Panc1 (cell line): ENCODE results near the gene NCAM2. TPM values are rescaled to one million over a fixed set of nuclear protein-coding genes. Genes with fewer than 3 reads are reported as not detected.

Experiments used
- ATAC-seq: fragments of 200-7000 bp; cut with Tn5 transposase; 2 replicates; pipeline ENCODE4 v1.9.1; 2020; ENCODE audit warnings: mild to moderate bottlenecking, moderate library complexity
- BruUV-seq: library from RNA; stranded (reverse); fragments of 400-500 nt; replicated peaks from 2 replicates; lab custom pipeline; 2021; lab: Mats Ljungman, UMichigan
- CTCF ChIA-PET: fragments of 300-600 bp; sonication (Branson Sonifier 250); formaldehyde crosslinking; loops from one replicate; lab custom pipeline; 2022; ENCODE audit warnings: antibody characterized with exemption; lab: Charles Lee
- POLR2A ChIA-PET: fragments of 300-600 bp; sonication (Branson Sonifier 250); formaldehyde crosslinking; loops from one replicate; lab custom pipeline; 2022; ENCODE audit warnings: antibody characterized with exemption; lab: Charles Lee
- DNase-seq: peaks from one replicate; pipeline ENCODE4 v3.0.0-alpha.2; 2010; ENCODE audit warnings: low read depth, low spot score
- H3K27ac ChIP-seq: 2 replicates; pipeline ENCODE4 v1.5.1; 2011; ENCODE audit warnings: mild to moderate bottlenecking, low read length, inconsistent platforms
- H3K27me3 ChIP-seq: fragments of 200-500 bp; sonication (Bioruptor generic); 2 replicates; pipeline ENCODE4 v1.6.0; 2014; ENCODE audit warnings: low read length, inconsistent platforms; ENCODE audit not compliant: control insufficient read depth, insufficient read depth
- H3K36me3 ChIP-seq: fragments of 200-500 bp; sonication (Bioruptor generic); 2 replicates; pipeline ENCODE4 v1.5.1; 2014; ENCODE audit warnings: inconsistent platforms, mild to moderate bottlenecking, low read length, moderate library complexity; ENCODE audit not compliant: control insufficient read depth, insufficient read depth
- H3K4me1 ChIP-seq: 2 replicates; pipeline ENCODE4 v1.5.1; 2011; ENCODE audit warnings: inconsistent platforms, mild to moderate bottlenecking, low read length, moderate library complexity; ENCODE audit not compliant: control insufficient read depth, insufficient read depth
- H3K4me3 ChIP-seq, 2 experiments: 2 replicates each; pipeline ENCODE4 v1.5.1; 2011 to 2012; ENCODE audit warnings: low read depth in 2 of 2, low read length in 2 of 2, mild to moderate bottlenecking in 2 of 2, inconsistent platforms in 1 of 2, moderate library complexity in 1 of 2
- H3K9me3 ChIP-seq: fragments of 200-500 bp; sonication (Bioruptor generic); 2 replicates; pipeline ENCODE4 v1.5.1; 2014; ENCODE audit warnings: low read depth, mild to moderate bottlenecking, inconsistent platforms, low read length, moderate library complexity; ENCODE audit not compliant: control insufficient read depth, insufficient read depth
- CTCF ChIP-seq: fragments of 450-650 bp; IDR thresholded peaks from 2 replicates; pipeline ENCODE4 v1.5.1; 2017; ENCODE audit warnings: mild to moderate bottlenecking
- POLR2AphosphoS5 ChIP-seq: IDR thresholded peaks from 2 replicates; pipeline ENCODE4 v1.6.1; 2012; ENCODE audit warnings: mild to moderate bottlenecking, low read depth, low read length, moderate library complexity
- REST ChIP-seq, 2 experiments: IDR thresholded peaks; 2 replicates each; pipeline ENCODE4 v1.6.1; 2011 to 2012; ENCODE audit warnings: low read depth in 2 of 2, control low read depth in 1 of 2, low read length in 1 of 2, mild to moderate bottlenecking in 1 of 2, moderate library complexity in 1 of 2; ENCODE audit not compliant: insufficient read depth in 1 of 2
- SIN3A ChIP-seq: IDR thresholded peaks from 2 replicates; pipeline ENCODE4 v1.6.1; 2012; ENCODE audit warnings: low read depth, mild to moderate bottlenecking, low read length, moderate library complexity, borderline replicate concordance; ENCODE audit not compliant: insufficient read depth
- TCF7L2 ChIP-seq: IDR thresholded peaks from 2 replicates; pipeline ENCODE4 v1.6.1; 2011; ENCODE audit warnings: mild to moderate bottlenecking, low read depth, low read length, inconsistent platforms
- in situ Hi-C: cut with HindIII; loops from 2 replicates; pipeline ENCODE4 v1.10.0; 2016; ENCODE audit warnings: low sequenced_read_pairs, low pct_unique_long_range_greater_than_20kb
- intact Hi-C: fragments of 100-400 bp; cut with micrococcal nuclease; formaldehyde crosslinking; loops from one replicate; pipeline ENCODE4 v1.10.0; 2022; ENCODE audit not compliant: unreplicated experiment
- total RNA-seq: library from RNA; stranded (reverse); gene quantifications from one replicate; pipeline ENCODE4 v1.2.1, GENCODE V29; 2021; ENCODE audit not compliant: unreplicated experiment

The NCAM2 gene
- total RNA-seq, 1 experiment from 2014 or later, result 2.2 TPM

- no peak for ATAC-seq
- Histone ChIP-seq H3K36me3 (no peaks in the 10 kb centered on the region), H3K4me1 (no peaks in the 10 kb centered on the region), H3K9me3 (no peaks in the 10 kb centered on the region), H3K27me3 (no peaks in the 10 kb centered on the region), H3K4me3 (no peak overlapping the region), H3K27ac (no peak overlapping the region)
- intact Hi-C loops (no loop called here), in situ Hi-C loops (no loop called here)
- no peak for TF ChIP-seq CTCF
- TF ChIP-seq REST (IDR thresholded peaks at IDR 0.05; ENCODE audit: insufficient read depth in 1 of 2, low read depth in 2 of 2, low read length in 1 of 2), result no peak
- no peak for TF ChIP-seq POLR2AphosphoS5
- no peak for TF ChIP-seq TCF7L2
- no peak for TF ChIP-seq SIN3A
- no TSS peak for BruUV-seq
- ChIA-PET CTCF (no interaction called here), POLR2A (no interaction called here)
- no peak for DNase-seq
Observed at GRCh38 chr21:21481239-21481638, 483.0 kb downstream of the NCAM2 start.

- Histone ChIP-seq H3K4me3 (no peak overlapping the region), H3K4me1 (no peaks in the 10 kb centered on the region), H3K9me3 (no peaks in the 10 kb centered on the region), H3K36me3 (no peaks in the 10 kb centered on the region), H3K27me3 (no peaks in the 10 kb centered on the region), H3K27ac (no peak overlapping the region)
- intact Hi-C loops (no loop called here), in situ Hi-C loops (no loop called here)
- TF ChIP-seq SIN3A, result no peak
- TF ChIP-seq CTCF, result no peak
- no peak for ATAC-seq
- ChIA-PET CTCF (no interaction called here), POLR2A (no interaction called here)
- DNase-seq, result no peak
- BruUV-seq, result no TSS peak
Observed at GRCh38 chr21:21508859-21509258, 510.6 kb downstream of the NCAM2 start.
